ENCODE measurements around the gene CNKSR1.
"Not testable (repeated sequence)": the region's sequence is repeated elsewhere in the genome, so short reads cannot be mapped to it uniquely, and the experiment has no call there.

Gene CNKSR1

DNA sequence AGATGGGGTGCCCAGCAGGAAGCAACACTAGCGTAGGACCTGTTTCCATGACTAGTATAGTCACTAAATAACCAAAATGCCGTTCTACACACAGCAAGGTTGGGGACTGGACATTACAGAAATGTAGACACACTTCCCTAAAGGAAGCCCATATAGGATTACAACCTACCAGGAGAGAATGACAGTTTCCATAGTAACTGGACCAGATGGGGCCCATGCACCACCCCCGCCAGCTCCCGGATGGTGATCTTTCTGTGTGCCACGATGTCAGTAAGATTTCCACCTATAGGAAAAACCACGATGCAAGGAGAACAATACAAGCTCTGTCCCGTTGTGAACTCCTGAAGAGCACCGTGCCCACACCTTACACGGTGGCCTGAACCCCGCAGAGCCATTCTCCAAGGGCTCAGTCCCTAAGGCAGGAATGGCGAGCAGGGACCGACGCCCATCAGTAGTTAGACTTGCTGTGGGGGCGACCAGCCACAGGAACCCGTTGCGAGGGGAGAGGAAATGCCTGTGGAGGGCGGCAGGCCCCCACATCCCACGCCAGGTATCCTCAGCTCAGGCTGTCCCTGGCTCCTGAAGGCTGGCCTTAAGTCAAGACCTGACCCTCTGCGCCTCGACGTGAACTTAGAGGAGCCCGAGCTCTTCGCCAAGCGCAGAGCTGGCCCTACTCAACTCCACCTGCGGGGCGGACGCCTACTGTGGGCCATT is 43.1 kb downstream of the CNKSR1 start:
- no peak for TF ChIP-seq CTCF (conservative IDR thresholded peaks at IDR 0.05; ENCODE audit: low read depth, low read length)
- Histone ChIP-seq H3K4me2 (no peak overlapping the region), H3K27ac (no peak overlapping the region), H4K20me1 (ENCODE audit: insufficient read depth) (no peaks in the 10 kb centered on the region), H3K9ac (no peak overlapping the region), H3K4me1 (ENCODE audit: low read depth, poor library complexity, severe bottlenecking) (no peaks in the 10 kb centered on the region), H2AFZ (ENCODE audit: low read depth) (no peak overlapping the region), H3K4me3 (IDR thresholded peaks at IDR 0.05; ENCODE audit: insufficient read depth, low read depth, low read length) (no peak overlapping the region), H3K36me3 (ENCODE audit: insufficient read depth) (no peaks in the 10 kb centered on the region), H3K27me3 (ENCODE audit: insufficient read depth, low read depth) (no peaks in the 10 kb centered on the region), H3K79me2 (ENCODE audit: insufficient read depth, low read depth) (no peaks in the 10 kb centered on the region)

GRCh38 chr1:26221094-26221493 is 43.8 kb downstream of the CNKSR1 start:
- Histone ChIP-seq H3K4me3 (IDR thresholded peaks at IDR 0.05; ENCODE audit: insufficient read depth, low read depth, low read length) (no peak overlapping the region), H3K36me3 (ENCODE audit: insufficient read depth) (no peaks in the 10 kb centered on the region), H3K79me2 (ENCODE audit: insufficient read depth, low read depth) (no peaks in the 10 kb centered on the region), H3K4me2 (no peak overlapping the region), H4K20me1 (ENCODE audit: insufficient read depth) (no peaks in the 10 kb centered on the region), H3K9ac (no peak overlapping the region), H2AFZ (ENCODE audit: low read depth) (no peak overlapping the region), H3K27ac (no peak overlapping the region), H3K4me1 (ENCODE audit: low read depth, poor library complexity, severe bottlenecking) (no peaks in the 10 kb centered on the region), H3K27me3 (ENCODE audit: insufficient read depth, low read depth) (no peaks in the 10 kb centered on the region)
- TF ChIP-seq CTCF (conservative IDR thresholded peaks at IDR 0.05; ENCODE audit: low read depth, low read length): no peak

- Histone ChIP-seq H3K4me1 (ENCODE audit: low read depth, poor library complexity, severe bottlenecking) (no peaks in the 10 kb centered on the region), H4K20me1 (ENCODE audit: insufficient read depth) (no peaks in the 10 kb centered on the region), H2AFZ (ENCODE audit: low read depth) (no peak overlapping the region), H3K4me3 (IDR thresholded peaks at IDR 0.05; ENCODE audit: insufficient read depth, low read depth, low read length) (no peak overlapping the region), H3K4me2 (no peak overlapping the region), H3K9ac (no peak overlapping the region), H3K36me3 (ENCODE audit: insufficient read depth) (no peaks in the 10 kb centered on the region), H3K79me2 (ENCODE audit: insufficient read depth, low read depth) (no peaks in the 10 kb centered on the region), H3K27me3 (ENCODE audit: insufficient read depth, low read depth) (no peaks in the 10 kb centered on the region), H3K27ac (no peak overlapping the region)
- no peak for TF ChIP-seq CTCF (conservative IDR thresholded peaks at IDR 0.05; ENCODE audit: low read depth, low read length)
These were observed 47.3 kb downstream of the CNKSR1 start for GRCh38 chr1:26224606-26225005.

DNA sequence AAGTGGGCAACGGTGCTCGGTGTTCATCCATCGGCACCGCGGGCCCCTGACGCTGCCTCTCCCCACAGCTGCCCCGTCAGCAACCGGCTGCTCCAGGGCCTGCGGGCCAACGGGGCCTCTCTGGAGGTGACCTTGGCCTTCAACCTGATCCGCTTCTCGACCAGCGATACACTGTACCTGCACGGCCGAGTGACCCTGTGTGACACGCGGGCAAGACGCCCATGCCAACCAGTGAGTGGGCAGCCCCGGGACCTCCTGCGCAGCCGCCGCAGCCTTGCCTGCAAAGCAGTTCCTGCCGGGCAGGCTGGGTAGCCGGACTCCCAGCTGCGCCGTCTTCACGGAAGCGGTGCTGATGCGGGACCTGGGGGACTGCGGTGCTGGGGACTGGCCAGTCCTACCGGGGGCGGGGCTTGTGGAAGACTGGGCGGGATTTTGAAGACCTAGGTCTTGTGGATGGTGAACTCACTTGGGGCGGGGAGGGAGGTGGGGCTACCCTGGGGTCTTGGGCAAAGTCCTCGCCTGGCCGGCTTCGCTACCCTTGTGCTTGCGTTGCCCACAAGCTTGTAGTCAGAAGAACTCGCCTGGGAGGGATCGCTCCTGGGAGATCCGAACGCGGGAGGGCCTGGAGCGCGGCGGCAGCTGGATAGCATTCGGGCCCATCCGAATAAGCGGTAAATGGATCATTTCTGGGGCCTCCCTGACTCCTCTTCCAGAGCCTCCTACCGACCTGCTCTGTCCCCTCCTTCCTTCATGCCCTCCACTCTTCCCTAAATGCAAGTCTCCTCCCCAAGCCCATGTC is 47.9 kb downstream of the CNKSR1 start:
- TF ChIP-seq CTCF (conservative IDR thresholded peaks at IDR 0.05; ENCODE audit: low read depth, low read length): no peak
- Histone ChIP-seq H3K27me3 (ENCODE audit: insufficient read depth, low read depth) (no peaks in the 10 kb centered on the region), H3K36me3 (ENCODE audit: insufficient read depth) (no peaks in the 10 kb centered on the region), H3K27ac (no peak overlapping the region), H3K79me2 (ENCODE audit: insufficient read depth, low read depth) (no peaks in the 10 kb centered on the region), H3K4me1 (ENCODE audit: low read depth, poor library complexity, severe bottlenecking) (no peaks in the 10 kb centered on the region), H3K4me3 (IDR thresholded peaks at IDR 0.05; ENCODE audit: insufficient read depth, low read depth, low read length) (no peak overlapping the region), H2AFZ (ENCODE audit: low read depth) (no peak overlapping the region), H4K20me1 (ENCODE audit: insufficient read depth) (no peaks in the 10 kb centered on the region), H3K4me2 (no peak overlapping the region), H3K9ac (no peak overlapping the region)

DNA sequence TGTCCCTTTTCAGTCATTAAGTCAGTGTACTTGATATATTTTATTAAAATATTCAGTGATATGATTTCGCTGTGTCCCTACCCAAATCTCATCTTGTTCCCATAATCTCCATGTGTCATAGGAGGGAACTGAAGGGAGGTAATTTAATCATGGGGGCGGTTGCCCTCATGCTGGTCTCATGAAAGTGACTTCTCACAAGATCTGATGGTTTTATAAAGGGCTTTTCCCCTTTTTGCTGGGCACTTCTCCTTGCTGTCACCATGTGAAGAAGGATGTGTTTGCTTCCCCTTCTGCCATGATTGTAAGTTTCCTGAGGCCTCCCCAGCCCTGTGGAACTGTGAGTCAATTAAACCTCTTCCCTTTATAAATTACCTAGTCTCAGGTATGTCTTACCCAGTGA is 53.4 kb downstream of the CNKSR1 start:
- not testable (repeated sequence) for H3K9ac ChIP-seq; H3K27ac ChIP-seq; H2AFZ ChIP-seq (ENCODE audit: low read depth); H3K4me2 ChIP-seq; H4K20me1 ChIP-seq (ENCODE audit: insufficient read depth); H3K36me3 ChIP-seq (ENCODE audit: insufficient read depth); H3K4me3 ChIP-seq (IDR thresholded peaks at IDR 0.05; ENCODE audit: insufficient read depth, low read depth, low read length); H3K27me3 ChIP-seq (ENCODE audit: insufficient read depth, low read depth)
- Histone ChIP-seq H3K4me1 (ENCODE audit: low read depth, poor library complexity, severe bottlenecking) (peaks cover 11% of the 10 kb centered on the region), H3K79me2 (ENCODE audit: insufficient read depth, low read depth) (peaks cover 12% of the 10 kb centered on the region)

Measured in KMS-11 (cell line).